Inflammatory macrophage treated with lipopolysaccharide for 1 hour (primary cell): ENCODE measurements around the gene SCGB3A2.

Experiments
- DNase-seq, 2 donors: peaks; one replicate each; pipeline ENCODE4 v3.0.0-alpha.2; 2020 to 2022

Gene SCGB3A2, protein sequence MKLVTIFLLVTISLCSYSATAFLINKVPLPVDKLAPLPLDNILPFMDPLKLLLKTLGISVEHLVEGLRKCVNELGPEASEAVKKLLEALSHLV

DNA sequence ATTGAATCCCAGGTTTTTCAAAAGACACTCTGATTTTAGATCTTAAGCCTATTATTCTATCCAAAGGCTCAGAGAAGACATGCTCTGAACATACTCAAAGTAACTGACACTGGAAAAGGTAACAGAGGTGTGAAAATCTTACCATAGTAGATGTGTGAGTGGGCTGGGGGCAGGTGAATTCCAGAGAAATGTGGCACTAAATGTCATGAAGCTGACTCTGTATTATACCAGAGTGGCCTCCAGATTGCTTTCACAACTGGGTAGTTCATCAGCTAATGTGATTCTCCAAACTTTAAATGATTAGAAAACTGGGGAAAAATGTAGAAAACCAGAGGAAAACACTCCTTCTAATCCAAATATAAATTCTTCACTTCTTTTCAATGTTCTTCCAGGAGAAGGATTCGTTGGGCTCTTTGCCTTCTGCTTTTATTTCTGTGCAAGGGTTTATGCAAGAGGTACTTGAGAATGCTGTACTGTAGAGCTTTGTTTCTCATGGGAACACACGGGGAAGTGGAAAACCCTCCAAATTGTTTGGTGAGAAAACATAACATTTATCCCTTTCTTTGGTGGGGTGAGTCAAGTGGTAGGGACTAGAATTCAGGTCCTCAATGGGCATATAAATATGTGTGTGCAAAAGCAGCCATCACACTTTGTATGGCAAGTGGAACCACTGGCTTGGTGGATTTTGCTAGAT is at the start of gene SCGB3A2:
SCGB3A2 (plus strand) TSS at position 646 of the 694 bp plus-strand sequence. CDS start 93 bp downstream, outside the sequence.
- DNase-seq, result no peak

DNA sequence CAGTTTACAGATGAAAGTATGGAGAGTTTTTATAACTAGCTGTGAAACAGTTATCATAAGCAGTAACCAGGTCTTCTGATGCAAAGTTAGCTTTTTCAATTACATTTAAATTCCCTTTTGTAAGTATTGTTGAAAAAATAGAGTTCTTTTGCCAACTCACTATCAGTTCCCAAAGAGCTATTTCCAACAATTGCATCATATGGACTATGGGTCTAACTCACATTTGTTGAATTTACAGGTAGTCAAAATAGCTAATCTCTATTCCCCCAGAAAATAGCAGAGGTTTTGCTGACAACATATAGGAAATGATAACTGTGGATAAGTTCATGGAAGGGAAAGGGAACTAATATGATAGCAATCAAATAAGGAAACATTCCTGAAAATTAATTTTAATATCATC is 48.5 kb upstream of the SCGB3A2 start:
- DNase-seq, result no peak

DNA sequence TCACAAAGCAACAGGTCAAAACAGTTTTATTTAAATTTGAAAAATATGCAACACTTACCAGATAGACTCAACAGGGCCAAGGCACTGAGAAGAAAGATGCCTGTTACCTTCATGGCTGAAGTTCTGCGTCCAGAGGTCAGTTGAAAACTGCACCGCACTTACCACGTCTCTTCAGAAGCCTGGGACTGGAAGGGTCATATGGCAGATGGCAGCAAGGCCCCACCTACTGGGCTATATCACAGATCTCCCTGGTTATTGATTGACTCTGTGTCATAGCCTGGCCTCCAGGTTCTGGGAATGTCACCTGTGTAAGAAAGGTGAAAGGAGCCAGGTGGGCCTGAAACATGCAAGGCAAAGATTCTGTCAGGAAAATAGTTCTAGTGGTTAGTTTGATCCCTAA is 47.0 kb upstream of the SCGB3A2 start, which contains the start of gene SPINK1:
SPINK1 (minus strand) TSS at position 207 of the 400 bp plus-strand sequence; CDS start at position 113, 94 bp downstream.
- no peak for DNase-seq

DNA sequence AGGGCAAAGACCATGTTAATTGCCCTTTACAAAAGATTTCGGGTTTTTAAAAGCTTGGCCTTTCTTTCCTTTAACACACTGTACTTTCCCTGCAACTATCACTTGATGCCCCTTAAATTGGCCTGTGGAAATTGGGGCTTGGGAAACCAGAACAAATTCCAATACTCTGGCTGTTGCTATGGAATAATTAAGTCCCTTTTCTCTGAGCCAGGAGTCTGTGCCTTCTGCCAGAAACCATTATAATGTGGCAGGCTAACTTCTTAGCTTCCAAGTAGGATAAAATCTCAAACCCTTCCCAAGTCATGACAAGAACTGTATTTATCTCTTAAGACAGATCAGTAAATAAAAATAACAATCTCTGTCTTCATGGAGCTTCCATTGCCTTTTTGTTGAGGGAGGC is 46.0 kb upstream of the SCGB3A2 start:
- no peak for DNase-seq

DNA sequence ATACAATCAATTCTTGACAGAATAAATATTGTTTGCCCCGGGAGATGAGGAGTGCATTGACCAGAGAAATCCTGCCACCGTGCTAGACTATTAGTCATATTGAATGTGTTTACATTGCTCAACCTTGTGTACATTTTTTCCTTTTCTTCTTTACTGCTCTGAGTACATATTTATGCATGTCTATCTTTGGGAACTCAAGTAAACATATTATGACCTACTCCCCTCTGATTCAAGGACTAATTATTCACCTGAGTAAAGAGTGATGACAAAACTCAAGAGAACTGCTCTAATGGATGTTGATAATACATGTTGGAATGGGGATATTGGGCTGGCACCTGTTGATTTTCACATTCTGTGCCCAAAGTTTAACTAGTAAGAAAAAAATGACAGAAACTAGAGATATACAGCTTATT is 43.1 kb upstream of the SCGB3A2 start:
- no peak for DNase-seq

DNA sequence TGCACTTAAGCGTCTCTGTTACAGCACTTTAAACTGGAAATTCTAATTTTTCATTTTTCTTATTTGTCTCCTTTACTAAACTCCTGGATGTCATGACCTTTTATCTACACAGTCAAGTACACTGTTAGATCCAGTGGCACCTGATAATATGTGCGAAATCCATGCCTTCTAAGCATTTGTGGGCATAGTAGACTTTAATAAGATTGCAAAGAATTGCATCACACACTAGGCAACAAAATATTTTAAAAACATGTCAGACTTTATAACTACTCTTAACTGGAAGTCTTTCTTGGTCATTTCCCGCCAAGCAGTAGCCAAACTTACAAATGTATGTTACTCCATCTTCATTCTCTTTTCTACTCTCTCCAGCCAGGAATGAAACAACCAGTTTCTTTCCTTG is 42.1 kb upstream of the SCGB3A2 start:
- no peak for DNase-seq

DNA sequence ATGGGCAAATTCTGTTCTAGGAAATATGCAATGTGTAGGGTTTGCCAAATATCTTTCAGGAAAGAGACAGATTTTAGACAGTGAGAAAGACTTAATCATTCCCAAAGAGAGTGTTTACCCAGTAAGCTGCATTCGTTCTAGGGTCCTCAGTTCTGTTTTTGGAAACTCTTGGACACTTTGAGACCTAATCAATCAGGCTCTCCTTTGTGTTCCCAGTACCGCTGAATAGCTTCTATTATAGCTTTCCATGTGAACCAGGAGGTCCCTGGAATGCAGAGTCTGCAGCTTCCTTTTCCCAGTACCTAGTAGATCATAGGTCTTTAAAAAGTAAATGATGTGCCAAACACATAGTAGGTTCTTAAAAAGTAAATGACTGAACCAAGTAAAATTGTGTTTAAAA is 35.6 kb upstream of the SCGB3A2 start:
- DNase-seq, result no peak

DNA sequence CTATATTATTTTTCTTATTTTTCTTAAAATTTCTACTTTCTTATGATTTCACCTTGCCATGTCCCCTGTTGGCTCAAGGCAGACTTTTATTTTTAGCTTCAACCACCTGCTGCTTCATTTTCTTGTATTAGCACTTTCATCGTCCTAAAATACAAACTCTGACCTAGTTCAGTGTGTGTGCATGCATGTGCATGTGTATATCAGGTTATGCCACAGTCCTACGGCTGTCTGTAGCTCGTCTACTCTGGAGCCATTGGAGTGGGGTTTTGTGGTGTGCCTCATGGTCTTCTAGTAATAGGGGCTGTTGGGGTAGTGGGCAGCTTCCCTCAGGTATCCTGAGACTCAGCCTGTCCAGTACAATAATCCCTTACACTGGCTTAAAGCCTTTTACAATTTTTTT is 33.7 kb upstream of the SCGB3A2 start:
- DNase-seq, result no peak

DNA sequence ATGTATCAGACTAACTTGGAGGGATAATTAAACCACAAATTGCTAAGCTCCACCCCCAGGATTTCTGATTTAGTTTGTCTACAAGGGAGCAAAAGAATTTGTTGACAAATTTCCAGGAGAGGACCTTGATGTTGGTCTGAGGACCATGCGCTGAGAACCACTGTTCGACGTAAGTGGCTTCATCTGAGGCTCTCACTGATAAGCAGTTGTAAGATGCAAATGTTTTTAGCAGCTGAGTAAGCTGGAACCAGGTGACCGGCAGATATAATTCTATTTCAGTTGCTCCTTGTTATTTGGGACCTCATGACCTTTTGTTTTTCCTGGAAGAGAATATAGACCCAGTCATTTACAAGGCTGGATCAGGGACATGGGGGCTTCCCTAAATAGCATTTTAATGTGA is 32.9 kb upstream of the SCGB3A2 start:
- DNase-seq, result no peak

DNA sequence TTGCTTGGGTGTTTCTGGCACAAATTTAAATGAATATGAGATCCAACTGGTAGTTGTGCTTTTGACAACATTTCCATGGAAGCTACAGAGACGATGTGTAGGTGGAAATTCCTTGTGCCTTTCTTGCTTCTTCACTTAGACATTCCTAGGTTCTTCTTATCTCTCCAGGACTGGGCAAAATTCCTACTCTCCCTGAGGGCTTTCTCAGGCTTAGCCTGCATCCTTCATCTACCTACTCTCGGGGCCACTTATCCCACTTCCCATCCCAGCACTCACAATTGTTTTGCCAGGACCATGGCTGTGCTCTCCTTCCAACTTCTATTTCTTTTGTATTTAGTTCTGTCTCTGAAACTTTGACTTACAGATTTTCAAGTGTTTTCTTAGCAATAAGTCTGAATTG is 29.3 kb upstream of the SCGB3A2 start:
- no peak for DNase-seq

DNA sequence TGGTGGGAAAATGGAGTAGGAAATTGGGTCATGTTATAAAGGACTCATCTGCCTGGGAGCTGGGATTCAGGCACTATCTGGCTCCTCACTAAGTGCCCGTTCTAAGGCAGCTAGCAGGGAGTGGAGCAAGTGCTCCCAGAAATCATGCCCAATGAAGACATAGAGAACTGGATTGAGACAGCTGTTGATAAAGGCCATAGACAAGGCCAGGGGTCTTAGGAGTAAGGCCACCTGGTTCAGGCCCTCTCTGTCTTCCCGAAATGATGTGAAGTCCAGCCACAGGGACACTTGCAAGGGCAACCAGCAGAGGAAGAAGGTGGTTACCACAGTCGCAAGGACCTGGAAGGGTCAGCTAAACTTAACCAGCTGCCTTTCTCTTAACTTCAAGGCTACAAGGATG is 26.9 kb upstream of the SCGB3A2 start:
- no peak for DNase-seq

DNA sequence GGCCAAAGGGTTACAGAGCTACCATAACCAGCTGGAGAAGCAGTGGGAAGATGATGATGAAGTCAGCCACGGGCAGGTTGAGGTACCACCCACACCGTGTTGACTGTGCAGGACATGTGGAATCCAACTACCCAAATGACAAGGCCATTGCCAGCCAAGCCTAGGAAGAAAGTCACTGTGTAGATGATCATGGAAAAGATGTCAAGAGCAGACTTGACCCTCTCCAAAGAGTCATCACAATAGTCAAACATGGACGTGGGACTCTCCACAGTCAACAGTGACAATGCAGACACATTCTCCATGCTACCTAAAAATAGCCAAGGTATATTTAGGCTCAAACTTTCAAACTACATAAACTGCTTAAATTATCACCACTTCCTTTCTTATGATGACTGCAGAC is 26.1 kb upstream of the SCGB3A2 start:
- DNase-seq, result no peak

DNA sequence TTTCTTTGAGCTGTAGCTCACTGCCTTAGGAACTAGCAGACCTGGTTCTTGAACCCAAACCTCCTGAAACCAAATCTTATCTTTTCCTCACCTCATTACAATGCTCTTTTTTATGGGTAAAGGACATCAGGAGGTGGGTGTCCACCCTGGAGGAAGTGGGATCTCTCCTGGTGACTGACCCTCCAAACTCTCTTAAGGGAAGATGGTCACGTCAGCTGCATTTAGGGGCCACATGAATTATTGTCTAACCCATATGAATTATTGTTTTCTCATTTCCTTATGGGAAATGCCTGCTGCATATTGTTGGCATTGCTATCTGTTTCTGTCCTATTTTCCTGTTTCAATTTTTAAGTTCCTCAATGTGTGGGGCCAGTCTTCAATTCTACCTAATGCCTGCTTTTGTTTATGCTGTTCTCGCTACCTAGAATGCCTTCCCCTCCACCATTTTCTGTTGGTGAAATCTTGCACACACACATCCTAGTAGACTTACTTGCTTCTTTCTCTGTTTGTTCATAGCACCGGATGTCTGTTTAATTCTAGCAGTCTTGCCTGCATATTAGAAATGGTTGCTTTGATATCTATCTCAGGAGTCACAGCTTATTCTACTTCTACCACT is 25.0 kb upstream of the SCGB3A2 start:
- DNase-seq, result no peak

DNA sequence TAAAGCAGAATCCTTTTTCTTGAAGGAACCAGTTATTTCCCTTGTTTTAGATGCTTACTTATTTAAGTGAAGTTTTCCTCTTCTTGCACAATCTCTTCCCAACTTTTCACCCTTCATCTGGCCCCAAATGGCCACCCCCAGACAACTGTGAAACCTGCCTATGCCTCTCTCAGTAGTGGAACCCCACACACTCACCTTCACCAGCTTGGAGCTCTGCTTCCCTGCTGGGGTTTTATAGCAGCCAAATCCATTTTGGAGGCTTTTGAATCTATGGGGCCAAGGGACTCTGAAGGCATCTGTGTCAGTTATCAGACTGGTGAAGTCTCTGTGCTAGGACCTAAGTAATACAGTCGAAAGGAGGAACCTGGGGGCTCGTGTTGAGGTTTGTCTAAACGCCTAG is 24.2 kb upstream of the SCGB3A2 start:
- no peak for DNase-seq

DNA sequence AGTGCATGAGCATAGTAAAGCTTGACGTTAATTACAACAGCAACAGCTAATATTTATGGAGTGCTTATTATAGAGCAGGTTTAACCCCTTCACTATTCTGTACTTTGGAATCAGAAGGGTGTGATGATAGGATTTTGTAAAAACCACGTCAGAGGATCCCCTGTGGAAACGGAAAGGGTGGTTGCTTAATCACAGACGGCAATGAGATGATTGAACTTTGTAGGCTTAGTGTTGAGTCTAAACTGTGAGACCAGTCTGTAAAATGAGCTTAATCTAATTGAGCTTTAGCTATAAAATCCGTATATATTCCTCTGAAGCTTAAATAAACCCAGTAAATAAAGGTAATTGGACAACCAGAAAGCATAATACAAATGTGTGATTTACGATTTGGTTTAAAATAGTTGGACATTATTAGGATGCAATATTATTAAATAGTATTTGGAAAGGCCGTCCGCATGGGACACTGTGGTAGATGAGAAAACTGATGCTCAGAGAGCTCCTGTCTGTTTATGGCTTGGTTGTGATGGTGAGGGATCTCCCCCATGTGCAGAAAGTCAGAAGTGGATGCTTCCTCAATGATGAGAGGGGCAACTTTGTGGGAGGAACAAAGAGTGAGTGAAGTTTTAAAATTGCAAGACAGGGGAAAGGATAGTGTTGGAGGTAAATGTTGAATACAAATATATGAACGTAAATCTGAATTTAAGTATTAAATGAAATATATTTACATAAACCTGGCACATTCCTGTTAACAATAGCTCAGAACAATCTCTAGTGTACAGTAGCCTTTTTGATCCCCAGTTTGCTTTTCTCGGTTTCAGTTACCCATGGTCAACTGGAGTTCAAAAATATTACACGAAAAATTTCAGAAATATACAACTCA is 23.4 kb upstream of the SCGB3A2 start:
- DNase-seq, result no peak

DNA sequence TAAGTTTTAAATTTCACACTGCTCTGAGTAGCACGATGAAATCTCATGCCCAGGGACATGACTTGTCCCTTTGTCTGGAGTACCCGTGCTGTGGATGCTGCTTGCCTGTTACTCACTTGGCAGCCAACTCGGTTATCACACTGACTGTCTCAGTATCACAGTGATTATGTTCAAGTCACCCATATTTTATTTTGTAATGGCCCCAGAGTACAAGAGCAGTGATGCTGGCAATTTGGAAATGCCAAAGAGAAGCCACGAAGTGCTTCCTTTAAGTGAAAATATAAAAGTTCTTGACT is 22.8 kb upstream of the SCGB3A2 start:
- no peak for DNase-seq

DNA sequence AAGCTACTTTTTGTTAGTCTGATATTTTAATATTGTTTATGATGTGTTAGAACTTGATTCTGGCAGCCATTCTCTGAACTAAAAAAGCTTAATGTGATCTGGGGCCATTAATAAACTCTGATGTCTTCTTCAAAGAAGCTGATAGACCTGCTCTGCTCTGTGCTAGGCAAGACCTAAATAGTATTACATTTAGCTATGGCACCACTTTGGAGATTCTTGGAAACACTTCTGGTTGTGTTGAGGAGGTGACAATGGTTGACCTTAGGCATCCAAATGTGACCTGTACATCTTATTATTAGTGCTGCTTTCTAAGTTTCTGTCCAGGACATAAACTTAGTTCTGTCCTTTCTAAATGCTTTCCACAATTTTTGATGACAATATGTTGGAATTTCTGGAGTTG is 21.7 kb upstream of the SCGB3A2 start:
- no peak for DNase-seq

DNA sequence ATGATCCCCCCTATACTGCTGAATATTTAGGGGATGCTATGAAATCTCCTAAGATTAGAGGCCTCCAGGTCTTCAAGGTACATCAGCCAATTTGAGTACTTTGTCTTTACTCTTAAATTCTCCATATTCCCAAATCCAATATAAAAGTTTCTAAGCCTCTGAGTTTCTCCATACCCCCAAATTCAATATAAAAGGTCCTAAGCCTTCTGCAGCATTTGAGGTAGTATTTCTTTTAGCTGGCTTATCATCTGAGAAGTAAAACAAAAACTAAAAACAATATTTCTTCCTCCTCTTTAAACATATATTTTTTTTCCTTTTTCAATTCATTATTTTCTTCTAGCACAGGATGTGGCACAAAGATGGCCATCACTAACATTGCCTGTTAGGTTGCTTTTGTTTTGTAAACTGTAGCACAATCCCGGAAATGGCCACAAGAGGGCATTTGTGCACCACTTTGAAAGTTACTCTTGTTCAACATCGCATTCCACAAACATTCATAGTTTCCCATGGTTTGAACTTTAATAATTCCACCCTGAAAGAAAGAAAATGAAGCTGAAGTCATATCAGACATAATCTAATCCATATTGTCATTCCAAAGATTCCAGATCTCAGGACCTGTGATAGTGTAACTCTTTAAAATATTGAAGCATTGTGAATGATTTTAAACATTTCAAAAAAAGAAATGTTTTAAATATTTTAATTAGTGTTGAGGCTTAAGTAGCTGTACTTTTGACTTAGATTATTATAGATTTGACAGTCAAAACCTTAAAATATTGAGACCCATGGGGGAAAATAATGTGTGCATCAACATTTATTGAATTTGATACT is 21.0 kb upstream of the SCGB3A2 start:
- DNase-seq, result peak; percentile 28 to 86

DNA sequence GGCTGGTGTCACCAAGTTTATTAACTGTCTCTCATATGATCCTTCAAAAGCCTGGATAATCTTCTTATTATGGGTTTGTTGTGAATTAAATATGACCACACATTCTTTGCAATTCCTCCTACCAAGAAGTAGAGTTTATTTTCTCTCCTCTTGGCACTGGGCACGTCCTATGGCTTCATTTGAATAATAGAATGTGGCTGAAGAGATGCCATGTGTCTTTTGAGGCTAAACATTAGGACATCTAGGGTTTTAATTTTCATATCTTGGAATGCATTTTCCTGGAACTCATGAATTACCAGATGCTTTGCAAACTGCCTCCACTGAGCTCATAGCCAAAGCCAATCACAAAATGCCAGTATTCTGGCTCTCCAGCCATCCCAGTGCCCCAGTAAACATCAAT is 19.9 kb upstream of the SCGB3A2 start:
- DNase-seq, result no peak

DNA sequence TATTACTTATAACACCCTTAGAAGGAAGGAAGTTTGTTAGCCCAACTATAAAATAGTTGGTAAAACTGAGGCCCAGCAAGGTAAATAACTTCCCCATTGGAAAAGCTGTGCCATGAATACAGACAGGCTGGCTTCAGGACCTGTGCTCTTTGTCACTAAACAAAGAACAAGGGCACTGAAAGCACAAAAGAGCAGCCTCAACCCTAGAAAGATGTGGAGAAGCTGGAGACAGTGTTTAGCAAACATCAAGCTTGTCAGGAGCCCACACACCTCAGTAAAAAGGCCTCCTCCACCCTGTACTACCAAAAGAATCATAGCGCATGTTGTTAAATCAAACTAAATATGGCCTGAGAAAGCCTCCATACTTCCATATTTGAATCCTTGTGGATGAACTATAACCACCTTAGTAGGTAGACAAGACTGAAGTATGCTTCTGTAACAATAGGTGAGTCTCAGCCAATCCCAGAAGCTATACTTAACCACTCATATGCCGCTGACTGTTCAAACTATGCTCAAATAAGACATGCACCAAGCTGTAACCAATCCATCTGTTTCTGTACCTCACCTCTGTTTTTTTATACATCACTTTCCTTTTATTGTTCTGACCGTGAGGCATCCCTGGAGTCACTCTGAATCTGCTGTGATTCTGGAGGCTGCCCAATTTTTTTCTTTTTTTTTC is 18.4 kb upstream of the SCGB3A2 start:
- DNase-seq, result no peak

DNA sequence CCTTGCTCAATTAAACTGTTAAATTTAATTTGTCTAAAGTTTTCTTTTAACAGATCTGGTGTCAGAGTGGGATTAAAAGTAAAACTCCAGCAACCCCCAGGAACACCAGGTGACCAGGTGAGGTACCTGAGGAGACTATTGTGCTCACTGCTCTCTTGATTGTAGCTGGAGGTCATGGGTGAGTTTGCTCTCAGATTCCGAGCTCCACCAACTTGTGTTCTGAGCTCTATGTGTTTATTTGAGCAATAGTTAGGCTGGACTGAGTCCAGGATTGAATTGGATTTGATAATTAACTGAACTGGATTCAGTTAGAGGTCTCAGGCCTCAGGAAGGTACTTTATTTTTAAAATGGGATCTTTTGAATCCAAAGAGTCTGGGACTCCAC is 17.9 kb upstream of the SCGB3A2 start:
- DNase-seq, result no peak

DNA sequence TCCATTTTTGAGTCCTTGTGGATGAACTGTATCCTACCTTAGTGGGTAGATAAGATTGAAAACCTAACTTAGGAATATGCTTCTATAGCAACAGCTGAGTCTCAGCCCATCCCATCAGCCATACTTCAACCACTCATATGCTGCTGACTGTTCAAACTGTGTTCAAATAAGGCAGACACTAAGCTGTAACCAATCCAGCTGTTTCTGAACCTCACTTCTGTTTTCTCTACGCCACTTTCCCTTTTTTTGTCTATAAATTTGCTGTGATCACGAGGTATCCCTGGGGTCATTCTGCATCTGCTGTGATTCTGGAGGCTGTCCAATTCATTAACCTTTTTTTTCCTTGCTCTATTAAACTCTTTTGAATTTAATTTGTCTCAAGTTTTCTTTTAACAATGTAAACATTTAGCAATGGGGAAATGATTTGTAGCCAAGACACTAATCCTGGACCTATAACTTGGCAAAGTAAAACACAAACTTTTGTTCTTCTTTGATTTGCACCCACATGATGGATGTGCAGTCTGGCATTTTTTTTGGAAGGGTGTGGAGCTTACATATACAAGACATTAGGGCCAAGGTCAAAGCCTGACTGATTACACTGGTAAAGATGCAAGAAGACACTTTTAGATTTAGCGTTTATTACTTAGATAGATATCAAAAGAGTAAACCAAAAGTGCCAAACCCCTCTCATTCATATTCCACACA is 14.9 kb upstream of the SCGB3A2 start:
- DNase-seq, result no peak
